Lower leg skin (tissue), 3 donors: ENCODE results near the gene GPR26.

Experiments used
- CTCF ChIP-seq, 3 donors: fragments of 450-650 bp; IDR thresholded peaks; one replicate each; pipeline ENCODE4 v1.5.1; 2016; ENCODE audit warnings: antibody characterized with exemption in 3 of 3, mild to moderate bottlenecking in 3 of 3, moderate library complexity in 2 of 3
- POLR2A ChIP-seq, 2 donors: fragments of 450-650 bp; IDR thresholded peaks; one replicate each; pipeline ENCODE4 v1.6.1; 2016 to 2017; ENCODE audit warnings: antibody characterized with exemption in 2 of 2, mild to moderate bottlenecking in 1 of 2, moderate library complexity in 1 of 2

GRCh38 chr10:123645615-123646014, 20.5 kb upstream of the GPR26 start:
- TF ChIP-seq CTCF (IDR thresholded peaks at IDR 0.05) = no peak
- TF ChIP-seq POLR2A (IDR thresholded peaks at IDR 0.05) = no peak
